Measurements from ENCODE around the gene SLC4A3. TPM values are rescaled to one million over a fixed set of nuclear protein-coding genes. Genes with fewer than 3 reads are reported as not detected.

Gene SLC4A3
- total and polyA plus RNA-seq, 2 of the 8 experiments (the other 6 are each of a cell fraction or from before 2014, with no cell fraction given), result 4.8 to 7.4 TPM

GRCh38 chr2:219615894-219616293, 11.5 kb upstream of the SLC4A3 start:
- no peak overlapping the region for H4K91ac ChIP-seq (replicated peaks; ENCODE audit: insufficient read length, low read length)
- peaks cover 0 to 6% (median 0%) of the 10 kb centered on the region in 4 experiments; a peak in 3 of 8 replicates for H3K36me3 ChIP-seq (ENCODE audit: control insufficient read depth in 2 of 4, insufficient read depth in 4 of 4, low read length in 3 of 4)
- H3K56ac ChIP-seq (replicated peaks; ENCODE audit: insufficient read length, low read depth, low read length), result no peak overlapping the region
- no peak overlapping the region for H3K14ac ChIP-seq (ENCODE audit: insufficient read length)
- FAIRE-seq (no peak), DNase-seq (ENCODE audit: low read depth in 1 of 2, low spot score in 2 of 2) (no peak)
- no peaks in the 10 kb centered on the region; the same call in 1 of the 2 replicates for H3K79me1 ChIP-seq (ENCODE audit: low read depth, low read length)
- no peak overlapping the region for H3K4ac ChIP-seq (replicated peaks; ENCODE audit: insufficient read length, low read depth, low read length)
- no peaks in the 10 kb centered on the region for H3K27me3 ChIP-seq (replicated peaks in 1 of 4; ENCODE audit: control insufficient read depth in 3 of 4, extremely low read depth in 1 of 4, insufficient read depth in 3 of 4, low read length in 3 of 4)
- 73% methylated on average over 11 of the region's 12 CpGs; no CpG with 5 or more reads in 1 of the 2 experiments for WGBS, 2 experiments (ENCODE audit: extremely low coverage in 1 of 2, insufficient coverage in 1 of 2, insufficient read length in 1 of 2, insufficient replicate concordance in 2 of 2, low coverage in 1 of 2, low lambda C conversion rate in 2 of 2, missing lambda C conversion rate in 1 of 2)
- no peak overlapping the region for H3K4me2 ChIP-seq (ENCODE audit: insufficient read depth in 1 of 2, low read depth in 2 of 2, low read length in 2 of 2)
- CTCF ChIA-PET (ENCODE audit: partially characterized antibody), result interaction anchor here (0.8 to 18.7 kb wide), 8 partner anchors 10 to 78 kb away, joined by 3 to 356 read pairs (median 4); partner anchors contain the start of gene SLC4A3
- no peak overlapping the region for H3K9ac ChIP-seq (replicated peaks in 1 of 4; ENCODE audit: extremely low read depth in 1 of 4, low read depth in 3 of 4, low read length in 3 of 4)
- H2AK5ac ChIP-seq (ENCODE audit: low read depth, low read length), result no peak overlapping the region
- no peak overlapping the region for H2AFZ ChIP-seq (ENCODE audit: low read length)
- H2BK120ac ChIP-seq (replicated peaks; ENCODE audit: low read depth, low read length), result no peak overlapping the region
- H3K27ac ChIP-seq (ENCODE audit: low read depth, low read length), result no peak overlapping the region
- no peak overlapping the region for H3K23ac ChIP-seq (ENCODE audit: insufficient read length)
- POLR2A ChIA-PET (ENCODE audit: partially characterized antibody), result interaction anchor here (1.2 to 1.3 kb wide), 3 partner anchors 9 to 45 kb away, joined by 4 to 5 read pairs (median 4); partner anchors contain the start of genes INHA and OBSL1
- no peaks in the 10 kb centered on the region for H3K79me2 ChIP-seq (ENCODE audit: control insufficient read depth in 1 of 2, insufficient read depth in 2 of 2, low read length in 2 of 2)
- no peak overlapping the region for H2BK20ac ChIP-seq (ENCODE audit: low read length)
- peaks cover 0 to 3% of the 10 kb centered on the region in 2 experiments for H4K20me1 ChIP-seq (replicated peaks in 1 of 2; ENCODE audit: control insufficient read depth in 1 of 2, insufficient read depth in 2 of 2, low read length in 2 of 2)
- H3K4me1 ChIP-seq (replicated peaks in 1 of 4; ENCODE audit: control insufficient read depth in 3 of 4, insufficient read depth in 4 of 4, low read length in 3 of 4), result no peaks in the 10 kb centered on the region; a peak in 1 of 7 replicates
- no peak for TF ChIP-seq MAFK (IDR thresholded peaks at IDR 0.05; ENCODE audit: low read depth, low read length)
- no peak for TF ChIP-seq JUN (IDR thresholded peaks at IDR 0.05; ENCODE audit: low read depth, low read length)
- TF ChIP-seq HDAC6 (IDR thresholded peaks at IDR 0.05; ENCODE audit: low read depth, low read length), result no peak
- no peak for TF ChIP-seq TAF7 (optimal IDR thresholded peaks at IDR 0.05; ENCODE audit: borderline replicate concordance, low read depth, low read length)
- TF ChIP-seq TAF1 (IDR thresholded peaks at IDR 0.05; ENCODE audit: low read depth, low read length), result no peak
- TF ChIP-seq SP4 (IDR thresholded peaks at IDR 0.05; ENCODE audit: low read length), result no peak
- no peak for TF ChIP-seq SP1 (IDR thresholded peaks at IDR 0.05; ENCODE audit: low read depth, low read length)
- no peak for TF ChIP-seq RXRA (IDR thresholded peaks at IDR 0.05; ENCODE audit: insufficient read depth, low read depth, low read length)
- TF ChIP-seq JUND (IDR thresholded peaks at IDR 0.05; ENCODE audit: low read length), result no peak
- TF ChIP-seq POLR2AphosphoS5 (IDR thresholded peaks at IDR 0.05; ENCODE audit: low read depth, low read length), result no peak
- no peak overlapping the region for H3K4me3 ChIP-seq (ENCODE audit: extremely low read depth in 1 of 4, insufficient read depth in 2 of 4, low read depth in 3 of 4, low read length in 4 of 4)
- H3K9me3 ChIP-seq (ENCODE audit: insufficient read depth in 2 of 2, low read depth in 1 of 2, low read length in 1 of 2), result no peaks in the 10 kb centered on the region
- H3K18ac ChIP-seq (ENCODE audit: extremely low read depth, low read length), result no peak overlapping the region
- H2BK5ac ChIP-seq (ENCODE audit: low read depth, low read length), result no peak overlapping the region
- H3K23me2 ChIP-seq (ENCODE audit: low read depth, low read length), result no peaks in the 10 kb centered on the region
- no peak overlapping the region for H4K5ac ChIP-seq (ENCODE audit: insufficient read length, low read depth, low read length)
- H4K8ac ChIP-seq (ENCODE audit: extremely low read depth, insufficient read depth, low read length), result no peak overlapping the region
- H2BK12ac ChIP-seq (ENCODE audit: low read depth, low read length), result no peak overlapping the region
- no peak overlapping the region for H2BK15ac ChIP-seq (ENCODE audit: low read length)
